Fibroblast of skin of right biceps (primary cell): Measurements from ENCODE around the gene LRRC40.
"Not testable (repeated sequence)": the region's sequence is repeated elsewhere in the genome, so short reads cannot be mapped to it uniquely, and the experiment has no call there.

Experiments
- DNase-seq: peaks from one replicate; pipeline ENCODE4 v3.0.0-alpha.2; 2013

Gene LRRC40

GRCh38 chr1:70200065-70200464, 5.3 kb downstream of the LRRC40 start:
- DNase-seq, result no peak

GRCh38 chr1:70196333-70196732, 9.0 kb downstream of the LRRC40 start:
- no peak for DNase-seq

- DNase-seq, result no peak
These were observed 10.0 kb downstream of the LRRC40 start for GRCh38 chr1:70195342-70195741.

- DNase-seq, result no peak
These were observed 10.8 kb downstream of the LRRC40 start for GRCh38 chr1:70194601-70195000.

GRCh38 chr1:70192446-70192845, 12.9 kb downstream of the LRRC40 start:
- not testable (repeated sequence) for DNase-seq

GRCh38 chr1:70190180-70190579, 15.2 kb downstream of the LRRC40 start:
- DNase-seq, result no peak

GRCh38 chr1:70188522-70188921, 16.9 kb downstream of the LRRC40 start:
- no peak for DNase-seq

GRCh38 chr1:70185181-70185580, 20.2 kb downstream of the LRRC40 start:
- DNase-seq, result not testable (repeated sequence)

GRCh38 chr1:70171512-70171911, 33.9 kb downstream of the LRRC40 start:
- DNase-seq, result peak; percentile 14

GRCh38 chr1:70169018-70169839, 36.1 kb downstream of the LRRC40 start:
- no peak for DNase-seq

- no peak for DNase-seq
These were observed 37.1 kb downstream of the LRRC40 start for GRCh38 chr1:70168283-70168682.

- DNase-seq, result no peak
These were observed 41.0 kb downstream of the LRRC40 start for GRCh38 chr1:70164350-70164749.

- peak; percentile 56 for DNase-seq
These were observed 48.8 kb downstream of the LRRC40 start for GRCh38 chr1:70156529-70157120.

- DNase-seq, result no peak
These were observed 51.6 kb downstream of the LRRC40 start for GRCh38 chr1:70153739-70154138.

GRCh38 chr1:70150444-70150843, 54.9 kb downstream of the LRRC40 start:
- DNase-seq, result no peak

GRCh38 chr1:70146488-70146887, 58.9 kb downstream of the LRRC40 start:
- peak; percentile 31 for DNase-seq

GRCh38 chr1:70143048-70143659, 62.2 kb downstream of the LRRC40 start:
- peak; percentile 63 for DNase-seq

GRCh38 chr1:70142075-70142474, 63.3 kb downstream of the LRRC40 start:
- DNase-seq, result peak; percentile 29

- DNase-seq, result peak; percentile 26
These were observed 64.5 kb downstream of the LRRC40 start for GRCh38 chr1:70140894-70141293.

GRCh38 chr1:70140343-70140742, 65.0 kb downstream of the LRRC40 start:
- DNase-seq, result peak; percentile 73

- peak; percentile 3 for DNase-seq
These were observed 71.2 kb downstream of the LRRC40 start for GRCh38 chr1:70134148-70134547.

- no peak for DNase-seq
These were observed 88.3 kb downstream of the LRRC40 start for GRCh38 chr1:70117046-70117445.

GRCh38 chr1:70115315-70115714, 90.1 kb downstream of the LRRC40 start:
- no peak for DNase-seq

- no peak for DNase-seq
These were observed 92.5 kb downstream of the LRRC40 start for GRCh38 chr1:70112838-70113237.
